Posterior cingulate gyrus (tissue), 11 donors: ENCODE data around the gene GRM8.
A peak's percentile ranks its signal among the peaks of the same experiment; 100 is the strongest.

Experiments used
- DNase-seq, 10 donors: peaks; one replicate each; pipeline versions ENCODE4 v3.0.0 to v3.0.0-alpha.2; 2020 to 2021; ENCODE audit warnings: mixed read lengths in 3 of 10
- intact Hi-C: fragments of 100-400 bp; cut with DNase I; formaldehyde crosslinking; loops from one replicate; pipeline ENCODE4 v1.15.1; 2023

GRM8 gene

DNA sequence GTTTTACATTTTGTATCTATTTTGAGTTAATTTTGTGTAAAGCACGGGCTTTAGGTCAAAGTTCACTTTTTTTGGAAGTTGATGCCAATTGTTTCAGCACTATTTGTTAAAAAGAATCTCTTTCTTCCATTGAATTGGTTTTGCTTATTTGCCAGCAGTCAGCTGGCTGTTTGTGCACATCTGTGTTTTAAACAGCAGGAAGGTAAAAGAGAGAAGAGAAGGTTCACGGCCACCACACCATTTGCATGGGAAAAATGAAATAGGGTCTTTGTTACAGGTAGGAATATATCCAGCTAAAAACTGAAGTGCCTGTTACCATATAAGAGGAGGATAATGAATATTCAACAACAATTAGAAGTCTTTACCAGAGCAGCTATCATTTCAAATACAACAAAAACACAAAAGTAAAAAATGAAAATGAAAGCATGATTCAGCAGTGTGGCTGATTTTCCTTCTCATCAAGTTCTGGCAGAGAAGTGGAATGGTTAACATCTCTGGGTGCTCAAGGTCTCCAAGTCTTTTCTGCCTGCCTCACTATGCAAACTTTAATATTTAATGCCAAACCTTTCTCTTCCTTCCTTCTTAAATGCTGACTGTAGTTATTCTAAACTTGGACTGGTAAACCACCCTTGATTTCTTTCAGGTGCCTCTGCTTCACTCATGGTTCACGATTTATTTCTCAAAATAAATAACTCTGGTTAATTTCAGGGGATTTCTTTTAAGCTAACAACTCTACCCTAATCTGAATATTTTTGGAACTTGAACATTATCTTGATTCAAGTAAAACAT, 841.5 kb downstream of the GRM8 start:
- DNase-seq: no peak
- intact Hi-C loops: no loop called here

DNA sequence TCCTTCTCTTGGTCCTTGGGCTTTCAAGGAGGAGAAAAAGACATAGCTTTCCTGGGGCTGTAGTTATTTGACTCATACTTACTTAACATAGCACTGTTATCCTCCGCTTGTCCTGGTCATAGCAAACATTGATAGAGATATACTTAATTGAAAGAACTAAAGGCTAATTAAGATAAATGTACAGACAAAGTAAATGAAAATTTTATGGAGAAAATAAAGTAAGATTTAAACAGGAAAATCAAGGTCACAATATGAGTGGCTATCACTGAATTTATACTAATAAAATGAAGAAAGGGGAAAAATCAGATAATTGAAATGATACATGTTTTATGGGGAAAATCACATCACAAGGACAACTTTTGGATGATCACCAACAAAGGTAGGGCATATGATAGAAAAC, 849.7 kb downstream of the GRM8 start:
- no peak for DNase-seq
- intact Hi-C loops: no loop called here

DNA sequence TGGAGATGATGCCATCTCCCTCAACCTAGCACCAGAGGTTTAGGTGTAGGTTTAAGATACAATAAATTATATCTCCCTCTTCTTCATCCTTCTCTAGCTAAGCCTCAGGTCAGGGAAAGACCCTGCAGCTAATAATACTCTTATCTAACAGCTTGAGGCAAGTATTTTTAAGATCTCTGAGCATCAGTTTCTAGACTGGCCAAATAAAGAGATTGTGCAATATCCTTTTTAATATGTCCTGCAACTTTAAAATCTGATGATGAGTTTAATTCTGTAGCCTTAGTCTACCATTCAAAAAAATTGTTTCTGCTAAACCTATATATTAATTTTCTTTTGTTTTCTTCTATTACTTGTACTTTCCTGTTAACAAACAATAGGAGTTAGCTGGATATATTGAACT, 850.8 kb downstream of the GRM8 start:
- no peak for DNase-seq
- intact Hi-C loops: no loop called here

DNA sequence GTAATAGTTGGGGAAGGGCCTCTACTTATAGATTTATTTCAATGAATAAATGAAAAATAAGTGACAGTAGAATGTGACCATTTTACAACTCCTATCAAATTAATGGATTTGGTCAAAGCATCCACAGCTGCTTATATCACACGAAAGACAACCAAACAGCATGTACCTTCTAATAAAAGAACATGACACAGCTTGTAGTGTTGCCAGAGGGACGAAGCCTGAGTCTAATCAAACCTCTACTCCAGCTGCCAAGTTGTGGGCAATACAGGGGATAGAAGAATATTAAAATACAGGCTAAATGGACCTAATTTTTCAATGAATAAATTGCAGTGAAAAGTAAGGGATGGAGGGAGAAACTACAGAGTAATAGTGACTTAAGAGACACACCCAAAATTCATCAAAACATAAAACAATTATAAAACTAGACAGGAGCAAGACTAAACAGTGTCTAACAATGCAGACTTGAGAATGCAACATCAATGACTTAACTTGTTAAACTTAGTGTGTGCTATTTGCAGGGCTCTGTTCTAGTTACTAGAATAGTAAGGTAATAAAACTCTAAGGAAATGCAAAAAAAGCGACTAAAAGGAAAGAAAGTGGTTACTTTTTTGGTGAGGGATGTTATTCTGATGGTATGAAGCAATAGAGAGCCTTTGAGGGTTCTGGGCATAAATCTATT, 853.8 kb downstream of the GRM8 start:
- no peak for DNase-seq
- intact Hi-C loops: no loop called here

DNA sequence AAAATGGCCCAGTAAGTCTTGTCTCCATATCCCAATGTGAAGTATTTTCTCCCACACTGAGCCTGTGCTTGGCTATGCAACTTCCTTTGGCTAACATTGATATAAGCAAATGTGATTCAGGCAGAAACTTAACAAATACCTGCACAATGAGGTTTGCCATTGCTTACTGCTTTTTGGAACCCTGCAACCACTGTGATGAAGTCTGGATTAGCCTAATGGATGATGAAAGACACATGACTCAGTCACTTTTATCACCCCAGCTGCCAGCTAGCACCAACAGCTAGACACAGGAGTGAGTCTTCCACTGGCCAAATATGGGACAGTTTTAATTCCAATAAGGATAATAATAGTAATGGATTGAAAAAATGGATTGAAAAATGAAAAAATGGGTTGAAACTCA, 854.5 kb downstream of the GRM8 start:
- intact Hi-C loops: no loop called here
- no peak for DNase-seq

DNA sequence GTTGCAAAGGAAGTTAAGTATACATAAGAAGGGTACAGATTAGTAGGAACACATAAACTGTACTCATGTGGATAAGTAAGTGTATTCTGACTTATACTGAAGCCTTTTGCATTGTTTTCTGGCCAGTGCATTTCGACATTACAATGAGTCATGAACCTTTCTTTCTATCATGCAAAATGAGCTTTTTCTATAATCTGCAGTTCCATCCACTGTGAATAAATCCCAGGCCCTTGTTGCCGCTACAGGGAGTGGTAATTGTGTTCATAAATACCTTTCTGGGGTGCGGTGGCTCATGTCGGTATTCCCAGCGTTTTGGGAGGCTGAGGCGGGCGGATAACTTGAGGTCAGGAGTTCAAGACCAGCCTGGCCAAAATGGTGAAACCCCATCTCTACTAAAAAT, 858.3 kb downstream of the GRM8 start:
- DNase-seq: peak in 2 of 10 donors; percentile 48 to 53
- intact Hi-C loops: no loop called here
